Muscle layer of colon (tissue), 2 donors: Measurements from ENCODE around the gene RFC1.

ENCODE experiments used
- H3K27ac ChIP-seq: one replicate; pipeline ENCODE4 v1.7.0; 2013; ENCODE audit warnings: low read depth, mild to moderate bottlenecking, low read length, moderate library complexity
- H3K27me3 ChIP-seq, 2 donors: one replicate each; pipeline ENCODE4 v1.7.0; 2013; ENCODE audit warnings: low read length in 2 of 2, mild to moderate bottlenecking in 2 of 2; ENCODE audit not compliant: insufficient read depth in 2 of 2, control insufficient read depth in 1 of 2
- H3K36me3 ChIP-seq: one replicate; pipeline ENCODE4 v1.7.0; 2013; ENCODE audit warnings: mild to moderate bottlenecking, low read length; ENCODE audit not compliant: insufficient read depth
- H3K4me1 ChIP-seq: one replicate; pipeline ENCODE4 v1.7.0; 2013; ENCODE audit warnings: mild to moderate bottlenecking, low read length; ENCODE audit not compliant: insufficient read depth
- H3K4me3 ChIP-seq, 2 donors: one replicate each; pipeline ENCODE4 v1.7.0; 2013; ENCODE audit warnings: low read length in 2 of 2, low read depth in 1 of 2, mild to moderate bottlenecking in 1 of 2, moderate library complexity in 1 of 2
- H3K9ac ChIP-seq: one replicate; pipeline ENCODE4 v1.7.0; 2013; ENCODE audit warnings: low read length
- H3K9me3 ChIP-seq: one replicate; pipeline ENCODE4 v1.7.0; 2013; ENCODE audit warnings: mild to moderate bottlenecking, low read length
- donor health status: abdominal sarcoma.
- donor health status: Adenocarcinoma of cecum.

Gene RFC1

DNA sequence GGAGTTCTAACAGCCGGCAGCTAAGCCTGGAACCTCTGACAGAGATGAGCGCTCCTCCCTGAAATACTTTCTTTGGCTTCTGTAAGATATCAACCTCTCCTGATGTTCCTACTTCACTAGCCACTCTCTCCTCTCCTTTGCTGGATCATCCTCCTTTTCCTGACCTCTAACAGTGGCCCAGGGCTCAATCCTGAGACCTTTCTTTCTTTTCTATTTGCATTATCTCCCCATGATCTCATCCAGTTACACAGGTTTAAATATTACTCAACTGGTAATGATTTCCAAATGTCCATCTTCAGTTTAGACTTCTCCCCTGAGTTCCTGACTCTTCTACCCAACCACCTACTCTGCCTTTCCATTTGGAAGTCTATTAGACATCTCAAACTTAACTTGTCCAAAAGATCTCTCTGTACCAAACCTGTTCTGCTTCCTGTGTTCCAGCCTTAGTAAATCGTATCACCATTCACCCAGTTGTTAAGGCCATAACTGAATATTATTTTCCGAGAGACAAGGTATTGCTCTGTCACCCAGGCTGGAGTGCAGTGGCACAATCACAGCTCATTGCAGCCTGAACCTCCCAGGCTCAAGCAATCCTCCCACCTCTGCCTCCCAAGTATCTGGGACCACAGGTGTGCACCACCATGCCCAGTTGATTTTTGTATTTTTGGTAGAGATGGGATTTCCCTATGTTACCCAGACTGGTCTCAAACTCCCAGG lies 41.1 kb downstream of the RFC1 start:
- Histone ChIP-seq H3K4me1 (no peaks in the 10 kb centered on the region), H3K9ac (no peak overlapping the region), H3K9me3 (no peaks in the 10 kb centered on the region), H3K27ac (no peak overlapping the region), H3K27me3 (no peaks in the 10 kb centered on the region), H3K36me3 (peaks cover 22% of the 10 kb centered on the region), H3K4me3 (no peak overlapping the region)

DNA sequence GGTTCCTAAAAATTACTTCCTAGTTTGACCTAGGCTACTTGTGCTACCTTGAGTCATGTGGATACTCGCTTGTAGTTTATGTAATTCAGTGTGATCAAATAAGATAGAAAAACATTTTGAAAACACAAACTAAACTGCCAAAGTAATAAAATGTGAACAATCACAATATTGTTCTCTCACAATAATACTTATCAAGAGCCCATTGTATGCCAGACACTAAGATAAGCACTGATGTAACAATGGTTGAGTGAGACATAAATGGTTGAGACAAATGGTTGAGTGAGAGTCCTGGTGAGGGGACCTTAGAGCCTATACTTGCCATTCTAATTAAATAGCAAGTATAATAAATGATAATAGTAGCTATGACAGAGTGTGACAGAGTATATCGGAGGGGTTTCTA lies 41.7 kb downstream of the RFC1 start:
- H3K9ac ChIP-seq: no peak overlapping the region
- no peaks in the 10 kb centered on the region for H3K4me1 ChIP-seq
- no peak overlapping the region for H3K4me3 ChIP-seq
- no peak overlapping the region for H3K27ac ChIP-seq
- no peaks in the 10 kb centered on the region for H3K27me3 ChIP-seq
- peaks cover 27% of the 10 kb centered on the region for H3K36me3 ChIP-seq
- H3K9me3 ChIP-seq: no peaks in the 10 kb centered on the region

DNA sequence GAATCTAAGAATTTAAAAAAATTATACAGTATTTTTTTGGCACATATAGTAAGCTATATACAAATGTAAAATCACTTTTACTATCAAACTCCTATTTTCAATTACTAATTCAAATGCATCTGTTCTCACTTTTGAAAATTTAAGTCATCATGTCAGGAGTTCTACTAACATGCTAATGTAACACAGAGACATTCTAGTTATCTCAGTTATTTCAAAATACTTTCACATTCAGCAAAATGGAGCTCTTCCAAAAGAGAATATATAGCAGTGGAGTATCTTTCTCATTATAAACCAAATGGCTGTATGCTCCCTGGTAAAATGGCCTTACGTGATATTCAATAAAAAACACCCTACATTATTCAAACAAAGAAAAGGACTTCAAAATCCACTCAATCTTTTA lies 42.3 kb downstream of the RFC1 start:
- Histone ChIP-seq H3K9me3 (no peaks in the 10 kb centered on the region), H3K4me3 (no peak overlapping the region), H3K36me3 (peaks cover 33% of the 10 kb centered on the region), H3K9ac (no peak overlapping the region), H3K4me1 (no peaks in the 10 kb centered on the region), H3K27me3 (no peaks in the 10 kb centered on the region), H3K27ac (no peak overlapping the region)

DNA sequence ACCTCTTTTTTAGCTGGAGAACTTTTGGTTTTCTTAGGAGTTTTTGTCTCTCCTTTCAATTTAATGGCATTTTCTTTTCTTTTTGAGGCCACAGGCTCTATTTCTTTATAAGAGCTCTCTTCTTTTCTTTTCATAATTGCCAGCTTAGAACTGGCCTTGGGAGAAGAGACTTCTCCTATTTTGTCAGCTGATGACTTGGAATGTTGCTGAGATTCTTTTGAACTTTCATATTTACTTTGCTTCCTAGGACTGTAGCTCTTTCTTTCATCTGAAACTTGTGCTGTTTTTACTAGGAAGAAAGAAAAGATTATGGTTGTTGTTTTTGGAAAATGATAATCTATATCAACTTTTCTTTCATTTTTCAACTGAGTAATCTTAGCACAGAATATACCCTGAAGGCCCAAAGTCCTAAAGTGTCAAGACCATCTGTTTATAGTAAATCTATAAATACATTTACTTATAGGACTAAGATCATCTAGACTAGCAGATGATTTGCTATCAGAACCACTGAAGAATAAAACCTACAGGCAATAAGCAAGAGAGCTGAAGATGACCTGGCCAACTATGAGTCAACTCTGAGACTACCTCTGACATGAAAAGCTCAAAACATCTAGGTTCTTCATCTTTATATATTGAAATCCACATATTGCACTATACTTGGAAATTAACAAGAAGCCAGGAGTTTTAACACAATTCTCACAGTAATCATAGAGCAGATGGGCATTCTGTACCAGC lies 45.6 kb downstream of the RFC1 start:
- H3K9me3 ChIP-seq: no peaks in the 10 kb centered on the region
- H3K36me3 ChIP-seq: peaks cover 21% of the 10 kb centered on the region
- H3K27me3 ChIP-seq: no peaks in the 10 kb centered on the region
- H3K9ac ChIP-seq: no peak overlapping the region
- H3K4me3 ChIP-seq: no peak overlapping the region
- H3K4me1 ChIP-seq: no peaks in the 10 kb centered on the region
- H3K27ac ChIP-seq: no peak overlapping the region

DNA sequence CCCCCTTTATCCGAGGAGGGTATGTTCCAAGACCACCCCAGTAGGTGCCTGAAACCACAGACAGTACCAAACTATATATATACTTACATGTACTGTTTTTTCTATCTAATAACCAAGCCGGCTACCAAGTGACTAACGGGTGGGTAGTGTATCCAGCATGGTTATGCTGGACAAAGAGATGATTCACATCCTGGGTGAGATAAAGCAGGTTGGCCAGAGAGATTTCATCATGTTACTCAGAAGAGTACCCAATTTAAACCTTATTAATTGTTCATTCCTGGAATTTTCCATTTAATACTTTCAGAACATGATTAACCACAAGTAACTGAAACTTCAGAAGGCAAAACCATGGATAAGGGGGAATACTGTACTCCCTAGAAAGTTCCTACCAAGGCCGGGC lies 46.5 kb downstream of the RFC1 start:
- Histone ChIP-seq H3K9me3 (no peaks in the 10 kb centered on the region), H3K27ac (no peak overlapping the region), H3K27me3 (no peaks in the 10 kb centered on the region), H3K4me3 (no peak overlapping the region), H3K4me1 (no peaks in the 10 kb centered on the region), H3K9ac (no peak overlapping the region), H3K36me3 (peaks cover 19% of the 10 kb centered on the region)

DNA sequence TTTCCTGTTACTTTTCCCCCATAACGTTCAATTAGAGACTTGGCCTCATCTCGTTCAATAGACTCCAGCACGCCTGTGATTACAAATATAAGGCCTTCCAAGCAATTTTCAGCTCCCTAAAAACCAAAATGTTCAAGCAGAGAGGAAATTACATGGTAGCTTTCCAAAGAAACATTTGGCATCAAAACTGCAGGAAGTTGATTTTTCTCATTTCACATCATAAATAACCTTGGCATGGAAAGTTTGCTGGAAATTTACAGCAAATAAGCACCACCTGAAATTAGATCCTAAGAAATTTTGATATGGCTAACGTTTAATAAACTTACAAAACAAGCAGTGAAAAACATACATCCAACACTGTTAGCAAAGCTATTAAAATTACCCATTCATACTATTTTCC lies 53.3 kb downstream of the RFC1 start:
- H3K27ac ChIP-seq: no peak overlapping the region

DNA sequence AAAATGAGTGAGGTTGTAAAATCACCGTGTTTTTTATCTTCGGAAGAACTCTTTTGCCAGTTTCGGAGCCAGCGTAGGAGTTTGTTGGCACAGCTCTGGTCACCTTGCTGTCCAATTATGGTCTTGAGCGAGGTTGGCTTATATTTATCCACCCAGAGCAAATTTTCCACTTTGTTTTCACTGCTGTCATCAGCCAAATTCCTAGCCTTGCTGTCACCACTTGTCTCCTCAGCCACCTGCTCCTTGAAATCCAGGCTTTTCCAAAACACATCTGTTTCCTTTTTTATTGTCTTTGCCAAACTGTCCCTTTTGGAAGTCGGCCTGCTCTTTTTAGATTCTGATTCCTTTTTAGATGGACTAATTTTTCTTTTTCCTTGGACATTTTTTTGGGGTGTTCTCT lies 57.6 kb downstream of the RFC1 start:
- no peaks in the 10 kb centered on the region for H3K27me3 ChIP-seq
- no peak overlapping the region for H3K4me3 ChIP-seq
- H3K36me3 ChIP-seq: peaks cover 30% of the 10 kb centered on the region
- H3K4me1 ChIP-seq: no peaks in the 10 kb centered on the region
- no peak overlapping the region for H3K9ac ChIP-seq
- no peak overlapping the region for H3K27ac ChIP-seq
- no peaks in the 10 kb centered on the region for H3K9me3 ChIP-seq

More for the DNA sequence above, 53.3 kb downstream of the RFC1 start:
- peaks cover 23% of the 10 kb centered on the region for H3K36me3 ChIP-seq
- H3K27me3 ChIP-seq: no peaks in the 10 kb centered on the region
- H3K4me3 ChIP-seq: no peak overlapping the region
- no peak overlapping the region for H3K9ac ChIP-seq
- no peaks in the 10 kb centered on the region for H3K4me1 ChIP-seq
- no peaks in the 10 kb centered on the region for H3K9me3 ChIP-seq

DNA sequence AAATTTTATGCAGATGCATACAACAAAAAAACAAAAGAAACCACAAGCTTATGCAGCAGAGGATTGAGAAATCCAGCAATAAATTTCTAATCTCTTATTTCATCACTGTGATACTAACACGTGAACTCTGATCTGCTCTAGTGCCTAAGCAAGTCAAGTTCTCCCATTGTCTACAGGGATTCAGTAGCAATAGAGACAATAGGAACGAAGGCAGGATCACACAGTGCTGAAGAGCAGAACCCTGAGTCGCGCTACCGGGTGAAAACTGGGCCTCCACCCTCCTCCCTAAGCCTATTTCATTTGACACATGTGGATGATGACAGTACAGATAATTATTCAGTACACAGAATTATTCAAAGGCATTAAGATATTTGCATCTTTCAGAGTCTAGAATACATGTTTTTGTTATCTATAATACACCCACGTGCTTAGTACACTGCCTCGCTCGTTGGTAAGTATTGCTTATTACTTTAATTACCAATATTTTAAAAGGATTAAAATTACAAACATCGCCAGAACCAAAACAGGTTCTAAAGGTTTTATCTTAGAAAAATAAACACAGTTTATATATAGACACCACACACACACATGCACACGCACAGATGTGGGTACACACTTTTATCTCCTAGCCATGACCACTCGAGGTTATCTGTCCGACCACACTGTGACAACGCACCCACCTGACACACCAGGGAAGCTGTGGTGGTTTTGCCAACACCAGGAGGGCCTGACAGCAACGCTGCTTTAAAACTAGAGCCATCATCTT lies 60.1 kb downstream of the RFC1 start:
- no peaks in the 10 kb centered on the region for H3K27me3 ChIP-seq
- no peak overlapping the region for H3K4me3 ChIP-seq
- H3K4me1 ChIP-seq: no peaks in the 10 kb centered on the region
- H3K9me3 ChIP-seq: no peaks in the 10 kb centered on the region
- H3K9ac ChIP-seq: no peak overlapping the region
- peaks cover 42% of the 10 kb centered on the region for H3K36me3 ChIP-seq
- H3K27ac ChIP-seq: no peak overlapping the region

DNA sequence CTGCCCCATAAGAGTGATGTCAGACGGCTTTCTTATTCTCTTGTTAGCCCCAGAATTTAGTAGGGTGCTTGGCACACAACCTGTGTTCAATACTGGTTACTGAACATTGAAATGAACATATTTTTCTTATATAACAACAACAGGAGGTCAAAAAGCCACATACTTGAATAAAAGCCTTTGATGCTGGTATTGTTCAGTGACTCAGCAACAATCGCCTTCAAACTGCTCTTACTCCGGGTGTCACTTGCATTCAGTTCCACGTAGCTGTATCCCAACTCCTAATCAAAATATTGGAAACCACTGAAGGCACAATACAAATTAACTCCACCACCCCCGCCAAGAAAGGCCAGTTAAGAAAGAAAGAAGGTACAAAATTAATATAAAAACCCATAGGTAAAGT lies 61.5 kb downstream of the RFC1 start:
- Histone ChIP-seq H3K9me3 (no peaks in the 10 kb centered on the region), H3K36me3 (peaks cover 45% of the 10 kb centered on the region), H3K4me1 (no peaks in the 10 kb centered on the region), H3K9ac (no peak overlapping the region), H3K27ac (no peak overlapping the region), H3K4me3 (no peak overlapping the region), H3K27me3 (no peaks in the 10 kb centered on the region)

DNA sequence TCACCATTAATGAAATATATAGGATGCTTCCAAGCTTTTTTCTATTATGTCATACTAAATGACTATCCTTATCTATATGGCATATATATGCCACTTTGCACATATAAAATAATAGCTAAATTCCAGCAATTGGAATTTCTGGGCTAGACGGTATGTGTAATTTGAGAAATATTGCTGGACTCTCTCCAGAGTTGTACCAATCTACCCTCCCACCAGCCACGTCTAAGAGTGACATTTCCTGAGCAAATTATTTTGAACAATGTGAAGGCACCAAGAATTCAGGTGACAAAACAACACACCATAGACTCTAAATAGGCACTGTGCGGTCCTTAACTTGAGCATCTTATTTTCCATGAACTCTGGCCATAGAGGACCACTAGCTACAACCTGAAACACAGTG lies 62.3 kb downstream of the RFC1 start:
- no peak overlapping the region for H3K9ac ChIP-seq
- no peak overlapping the region for H3K4me3 ChIP-seq
- H3K27me3 ChIP-seq: no peaks in the 10 kb centered on the region
- H3K9me3 ChIP-seq: no peaks in the 10 kb centered on the region
- H3K27ac ChIP-seq: no peak overlapping the region
- peaks cover 48% of the 10 kb centered on the region for H3K36me3 ChIP-seq
- no peaks in the 10 kb centered on the region for H3K4me1 ChIP-seq

DNA sequence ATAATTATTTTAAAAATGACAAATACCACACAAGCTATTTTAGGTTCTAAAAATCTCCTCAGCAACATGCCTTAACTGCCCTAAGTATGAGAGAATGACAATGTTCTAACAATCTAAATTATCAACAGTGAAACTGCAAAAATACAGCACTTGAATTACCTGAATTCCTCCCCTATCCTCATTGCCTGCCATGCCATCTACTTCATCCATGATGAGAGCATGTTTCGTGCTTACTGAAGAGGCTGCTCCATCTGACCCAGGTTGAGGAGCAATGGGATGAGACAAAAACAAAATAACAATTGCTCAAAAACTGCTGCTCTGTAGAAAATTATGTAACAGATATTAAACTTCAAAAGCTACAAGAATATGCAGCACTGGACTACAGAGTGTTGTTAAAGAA lies 63.3 kb downstream of the RFC1 start:
- H3K36me3 ChIP-seq: peaks cover 53% of the 10 kb centered on the region
- no peaks in the 10 kb centered on the region for H3K9me3 ChIP-seq
- no peaks in the 10 kb centered on the region for H3K4me1 ChIP-seq
- no peak overlapping the region for H3K27ac ChIP-seq
- H3K9ac ChIP-seq: no peak overlapping the region
- no peak overlapping the region for H3K4me3 ChIP-seq
- no peaks in the 10 kb centered on the region for H3K27me3 ChIP-seq
